Brain microvascular endothelial cell (primary cell): Measurements from ENCODE around the gene AP4E1.
"Not testable (repeated sequence)": the region's sequence is repeated elsewhere in the genome, so short reads cannot be mapped to it uniquely, and the experiment has no call there.

Source experiments
- DNase-seq: peaks from one replicate; pipeline ENCODE4 v3.0.0-alpha.2; 2020
- H3K27ac ChIP-seq: fragments of 250-450 bp; sonication (Bioruptor Pico); 2 replicates; pipeline ENCODE4 v1.5.1; 2020; ENCODE audit warnings: mild to moderate bottlenecking, moderate library complexity
- H3K27me3 ChIP-seq: fragments of 250-450 bp; sonication (Bioruptor Pico); replicated peaks from 2 replicates; pipeline ENCODE4 v1.5.1; 2020; ENCODE audit warnings: mild to moderate bottlenecking
- H3K36me3 ChIP-seq: fragments of 250-450 bp; sonication (Bioruptor Pico); replicated peaks from 2 replicates; pipeline ENCODE4 v1.5.1; 2020; ENCODE audit warnings: mild to moderate bottlenecking
- H3K4me3 ChIP-seq: 2 replicates; pipeline ENCODE4 v1.5.1; 2011; ENCODE audit warnings: low read depth, mild to moderate bottlenecking, control low read depth, low read length, moderate library complexity
- CTCF ChIP-seq: IDR thresholded peaks from 2 replicates; pipeline ENCODE4 v1.5.1; 2011; ENCODE audit warnings: low read depth, mild to moderate bottlenecking, moderate library complexity, low read length, control low read depth, inconsistent platforms; ENCODE audit errors: missing control alignments
- in situ Hi-C: cut with HindIII; loops from 2 replicates; pipeline ENCODE4 v1.10.0; 2017; ENCODE audit warnings: low sequenced_read_pairs, low pct_ligation_motif_present

AP4E1 gene

GRCh38 chr15:51016615-51017014 is 108.1 kb downstream of the AP4E1 start:
- Histone ChIP-seq H3K27me3 (no peaks in the 10 kb centered on the region), H3K4me3 (no peak overlapping the region), H3K36me3 (no peaks in the 10 kb centered on the region), H3K27ac (no peak overlapping the region)
- no peak for TF ChIP-seq CTCF
- DNase-seq, result no peak
- in situ Hi-C loops, result no loop called here

DNA sequence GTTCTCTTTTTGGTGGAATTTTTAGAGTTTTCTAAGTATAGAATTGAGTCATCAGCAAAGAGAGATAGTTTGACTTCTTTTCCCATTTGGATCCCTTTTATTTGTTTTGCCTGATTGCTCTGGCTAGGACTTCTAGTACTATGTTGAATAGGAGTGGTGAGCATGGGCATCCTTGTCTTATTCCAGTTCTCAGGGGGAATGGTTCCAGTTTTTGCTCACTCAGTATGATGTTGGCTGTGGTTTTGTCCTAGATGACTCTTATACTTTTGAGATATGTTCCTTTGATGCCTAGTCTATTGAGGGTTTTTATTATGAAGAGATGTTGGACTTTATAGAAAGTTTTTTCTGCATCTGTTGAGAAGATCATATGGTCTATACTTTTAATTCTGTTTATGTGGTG is 113.7 kb downstream of the AP4E1 start:
- Histone ChIP-seq H3K4me3 (no peak overlapping the region), H3K27me3 (no peaks in the 10 kb centered on the region), H3K27ac (no peak overlapping the region), H3K36me3 (no peaks in the 10 kb centered on the region)
- TF ChIP-seq CTCF, result no peak
- no peak for DNase-seq
- in situ Hi-C loops, result no loop called here

GRCh38 chr15:51023499-51023898 is 115.0 kb downstream of the AP4E1 start:
- TF ChIP-seq CTCF, result no peak
- DNase-seq, result no peak
- no peaks in the 10 kb centered on the region for H3K36me3 ChIP-seq
- no peaks in the 10 kb centered on the region for H3K27me3 ChIP-seq
- in situ Hi-C loops, result no loop called here
- no peak overlapping the region for H3K27ac ChIP-seq
- H3K4me3 ChIP-seq, result no peak overlapping the region

DNA sequence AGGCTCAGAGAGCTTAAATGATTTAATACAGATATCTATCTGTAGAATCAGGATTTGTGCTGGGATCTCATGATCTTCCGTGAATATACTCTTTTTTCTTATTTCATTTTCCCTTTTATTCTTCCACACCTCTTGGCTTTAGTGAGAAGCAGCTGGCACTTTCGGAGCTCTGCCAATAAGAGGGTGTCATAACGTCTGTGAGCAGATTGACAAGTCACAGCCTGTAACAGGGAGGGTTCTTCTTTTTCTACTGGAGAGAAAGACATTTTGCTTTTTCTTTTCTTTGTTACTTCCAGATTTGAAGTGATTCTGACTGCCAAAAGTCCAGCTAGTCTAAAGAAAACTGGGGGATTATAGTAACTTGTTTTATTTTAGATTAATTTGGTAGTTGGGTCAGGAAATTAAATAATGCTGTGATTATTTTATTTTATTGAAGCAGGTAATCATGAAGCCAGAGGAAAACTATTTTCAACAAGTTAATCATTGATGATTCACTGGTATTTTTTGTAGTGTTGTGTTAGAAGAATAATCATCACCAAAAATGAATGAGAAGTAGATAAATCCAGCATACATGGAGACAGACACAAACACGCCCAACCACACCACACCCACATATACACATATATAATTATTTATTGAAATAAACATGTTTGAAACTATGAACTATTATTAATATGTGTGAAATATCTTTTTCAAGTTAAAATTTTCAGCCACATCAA is 116.4 kb downstream of the AP4E1 start:
- H3K27me3 ChIP-seq, result no peaks in the 10 kb centered on the region
- no peak overlapping the region for H3K4me3 ChIP-seq
- in situ Hi-C loops, result no loop called here
- H3K36me3 ChIP-seq, result no peaks in the 10 kb centered on the region
- H3K27ac ChIP-seq, result no peak overlapping the region
- no peak for TF ChIP-seq CTCF
- DNase-seq, result no peak

DNA sequence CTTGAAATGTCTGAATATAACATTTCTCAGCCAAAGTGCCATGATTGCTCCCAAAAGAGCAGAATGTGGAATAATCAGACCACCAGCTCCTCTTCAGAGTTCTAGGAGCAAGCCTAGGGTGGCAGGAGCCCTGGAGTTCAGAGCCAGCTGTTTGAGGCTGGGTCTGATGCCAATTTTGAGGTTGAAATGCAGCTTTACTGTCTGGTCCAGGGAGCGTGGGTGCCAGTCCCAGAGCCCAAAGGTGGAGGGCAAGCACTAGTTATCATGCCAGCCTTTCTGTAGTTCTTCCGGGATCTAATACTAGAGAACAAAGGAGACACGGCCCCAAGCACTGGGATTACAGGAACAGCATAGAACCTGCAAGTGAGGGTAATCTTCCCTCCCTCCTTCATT is 117.0 kb downstream of the AP4E1 start:
- Histone ChIP-seq H3K27ac (no peak overlapping the region), H3K36me3 (no peaks in the 10 kb centered on the region), H3K4me3 (no peak overlapping the region), H3K27me3 (no peaks in the 10 kb centered on the region)
- no peak for DNase-seq
- in situ Hi-C loops, result no loop called here
- no peak for TF ChIP-seq CTCF

DNA sequence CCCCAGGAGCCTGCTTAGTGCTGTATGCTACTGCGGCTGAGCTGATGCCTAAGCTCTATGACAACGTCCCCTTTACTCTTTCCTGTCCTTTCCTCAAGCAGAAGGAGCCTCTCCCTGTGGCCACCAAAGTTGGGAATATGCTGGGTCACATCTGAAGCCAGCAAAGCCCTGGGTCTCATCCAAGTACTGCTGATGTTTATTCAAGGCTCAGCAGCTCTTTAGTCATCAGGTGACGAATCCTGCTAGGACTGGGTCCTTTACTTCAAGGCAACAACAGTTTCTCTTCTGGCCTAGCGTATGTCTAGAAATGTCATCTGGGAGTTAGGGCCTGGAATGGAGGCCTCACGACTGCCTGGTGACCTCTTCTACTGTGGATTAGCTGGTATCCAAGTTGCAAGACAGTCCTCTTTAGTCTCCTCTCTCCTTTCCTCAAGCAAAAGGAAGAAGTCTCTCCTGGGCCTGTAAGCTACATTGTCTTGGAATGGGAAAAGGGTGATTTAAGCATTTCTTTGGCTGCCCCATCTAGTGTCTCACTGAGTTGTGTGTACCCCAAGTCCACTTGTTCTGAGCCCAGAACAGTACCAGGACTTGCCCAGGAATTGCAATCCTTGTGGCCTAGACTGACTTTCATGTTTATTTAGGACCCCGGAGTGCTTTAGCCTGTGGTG is 122.3 kb downstream of the AP4E1 start:
- Histone ChIP-seq H3K27me3 (no peaks in the 10 kb centered on the region), H3K36me3 (no peaks in the 10 kb centered on the region), H3K27ac (peak overlapping the region; percentile 22), H3K4me3 (no peak overlapping the region)
- TF ChIP-seq CTCF, result no peak
- in situ Hi-C loops, result no loop called here
- peak; percentile 86 for DNase-seq

- H3K27me3 ChIP-seq, H3K27ac ChIP-seq, H3K36me3 ChIP-seq, DNase-seq, H3K4me3 ChIP-seq, in situ Hi-C loops: not testable (repeated sequence)
These were observed 129.0 kb downstream of the AP4E1 start for GRCh38 chr15:51037474-51037873.
